Activated T-cell treated with anti-CD3 and anti-CD28 coated beads, Interleukin-2, amount 50 U/mL, for 4 hours (primary cell): Measurements from ENCODE around the gene TMEM164. TPM values are rescaled to one million over a fixed set of nuclear protein-coding genes. Genes with fewer than 3 reads are reported as not detected.

ENCODE experiments used
- ATAC-seq, 2 donors: fragments of 200-7000 bp; cut with Tn5 transposase; one replicate each; pipeline ENCODE4 v1.10.0; 2021
- DNase-seq: peaks from one replicate; pipeline ENCODE4 v3.0.0-alpha.2; 2020
- H3K27me3 Mint-ChIP-seq: one replicate; pipeline ENCODE4 v1.8.0; 2021; ENCODE audit warnings: low read depth, mixed read lengths
- H3K36me3 Mint-ChIP-seq: one replicate; pipeline ENCODE4 v1.8.0; 2022; ENCODE audit warnings: mixed read lengths; ENCODE audit not compliant: insufficient read depth
- H3K4me1 Mint-ChIP-seq: one replicate; pipeline ENCODE4 v1.8.0; 2021; ENCODE audit warnings: low read depth, mixed read lengths
- H3K4me3 Mint-ChIP-seq: one replicate; pipeline ENCODE4 v1.8.0; 2021; ENCODE audit warnings: mild to moderate bottlenecking, moderate library complexity, mixed read lengths
- H3K9me3 Mint-ChIP-seq: one replicate; pipeline ENCODE4 v1.8.0; 2021; ENCODE audit warnings: mixed read lengths
- total RNA-seq, 3 donors: library from RNA; stranded (reverse); gene quantifications; one replicate each; pipeline ENCODE4 v1.2.1, GENCODE V29; 2021

TMEM164 gene
- total RNA-seq, 3 donors from 2014 or later = 8.6 to 10.6 (median 10.5) TPM

DNA sequence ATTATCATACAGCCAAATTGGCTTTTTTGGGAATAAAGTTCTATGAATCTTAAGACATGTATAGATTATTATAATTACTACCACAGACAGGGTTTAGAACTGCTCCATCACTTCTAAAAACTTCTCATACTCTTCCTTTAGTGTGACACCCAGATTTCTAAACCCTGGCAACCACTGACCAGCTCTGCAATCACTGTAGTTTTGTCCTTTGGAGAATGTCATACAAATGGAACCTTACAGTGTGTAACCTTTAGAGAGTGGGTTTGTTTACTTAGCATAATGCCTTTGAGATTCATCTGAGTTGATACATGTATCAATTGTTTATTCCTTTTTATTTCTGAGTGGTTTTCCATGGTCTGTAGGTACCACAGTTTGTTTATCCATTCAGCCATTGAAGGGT, 95.0 kb downstream of the TMEM164 start:
- H3K9me3 Mint-ChIP-seq = no peaks in the 10 kb centered on the region
- H3K4me3 Mint-ChIP-seq = no peak overlapping the region
- DNase-seq = no peak
- no peaks in the 10 kb centered on the region for H3K4me1 Mint-ChIP-seq
- peaks cover 18% of the 10 kb centered on the region for H3K36me3 Mint-ChIP-seq
- no peak for ATAC-seq
- H3K27me3 Mint-ChIP-seq = no peaks in the 10 kb centered on the region

DNA sequence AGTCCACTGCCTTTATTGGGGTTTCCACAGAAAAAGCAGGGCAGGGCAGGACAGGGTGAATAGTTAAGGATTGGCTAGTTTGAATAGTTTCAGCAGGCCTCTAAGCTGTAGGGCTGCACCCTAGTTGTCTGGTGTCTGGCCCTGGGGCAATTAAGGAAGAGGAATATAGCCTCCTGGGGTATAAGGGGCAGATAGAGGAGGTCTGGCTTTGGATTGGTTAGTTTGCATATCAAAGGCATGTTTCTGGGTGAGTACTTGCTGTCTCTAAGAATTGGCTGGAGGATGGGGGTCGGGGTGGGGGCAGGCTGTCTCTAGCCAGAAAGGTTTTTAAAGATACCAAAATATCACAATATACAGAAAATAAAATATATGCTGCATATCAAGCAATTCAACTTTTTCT, 100.4 kb downstream of the TMEM164 start:
- Mint-ChIP-seq H3K4me3 (no peak overlapping the region), H3K9me3 (no peaks in the 10 kb centered on the region), H3K36me3 (peaks cover 6% of the 10 kb centered on the region), H3K27me3 (no peaks in the 10 kb centered on the region), H3K4me1 (no peaks in the 10 kb centered on the region)
- ATAC-seq (no peak), DNase-seq (no peak)

DNA sequence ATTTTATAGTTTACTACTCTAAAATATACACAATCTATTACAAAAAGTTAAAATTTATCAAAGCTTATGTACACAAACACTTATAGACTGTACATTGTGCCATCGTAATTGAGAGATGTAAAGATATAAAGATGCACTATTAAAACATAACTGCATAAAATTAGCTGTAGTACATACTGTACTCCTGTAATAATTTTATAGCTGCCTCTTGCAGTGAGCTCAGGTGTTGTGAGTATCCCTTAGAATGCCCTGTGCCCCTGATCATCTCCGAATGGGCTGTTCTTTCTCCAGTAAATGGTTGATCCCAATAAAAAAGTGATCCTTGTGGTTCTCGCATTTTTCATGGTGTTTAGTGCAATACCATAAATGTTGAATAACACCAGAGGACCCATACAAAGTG, 101.2 kb downstream of the TMEM164 start:
- Mint-ChIP-seq H3K9me3 (no peaks in the 10 kb centered on the region), H3K4me3 (no peak overlapping the region), H3K27me3 (no peaks in the 10 kb centered on the region), H3K4me1 (no peaks in the 10 kb centered on the region), H3K36me3 (peaks cover 6% of the 10 kb centered on the region)
- DNase-seq (no peak), ATAC-seq (no peak)

DNA sequence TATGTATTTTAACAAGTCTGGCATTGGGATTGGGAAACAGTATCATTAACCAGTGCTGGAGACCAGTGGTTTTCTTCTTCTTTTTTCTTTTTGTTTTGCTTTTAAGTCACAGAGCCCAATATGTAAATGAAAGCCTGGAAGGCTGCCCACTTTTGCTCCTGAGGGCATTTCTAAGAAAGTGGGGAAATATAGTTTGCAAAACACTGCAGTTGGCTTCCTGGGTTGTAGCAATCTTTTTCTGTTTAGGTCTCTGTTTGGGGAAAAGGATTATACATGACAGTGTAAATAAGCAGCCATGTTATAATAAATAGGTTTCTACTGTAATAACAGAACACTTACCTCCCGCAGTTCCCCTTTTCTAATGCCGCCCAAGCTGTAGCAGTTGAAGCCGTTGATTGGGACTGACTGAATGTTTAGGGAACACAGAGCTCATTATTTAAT, 105.5 kb downstream of the TMEM164 start:
- ATAC-seq (no peak), DNase-seq (no peak)
- no peaks in the 10 kb centered on the region for H3K36me3 Mint-ChIP-seq
- no peaks in the 10 kb centered on the region for H3K27me3 Mint-ChIP-seq
- H3K4me3 Mint-ChIP-seq = no peak overlapping the region
- no peaks in the 10 kb centered on the region for H3K4me1 Mint-ChIP-seq
- H3K9me3 Mint-ChIP-seq = no peaks in the 10 kb centered on the region

DNA sequence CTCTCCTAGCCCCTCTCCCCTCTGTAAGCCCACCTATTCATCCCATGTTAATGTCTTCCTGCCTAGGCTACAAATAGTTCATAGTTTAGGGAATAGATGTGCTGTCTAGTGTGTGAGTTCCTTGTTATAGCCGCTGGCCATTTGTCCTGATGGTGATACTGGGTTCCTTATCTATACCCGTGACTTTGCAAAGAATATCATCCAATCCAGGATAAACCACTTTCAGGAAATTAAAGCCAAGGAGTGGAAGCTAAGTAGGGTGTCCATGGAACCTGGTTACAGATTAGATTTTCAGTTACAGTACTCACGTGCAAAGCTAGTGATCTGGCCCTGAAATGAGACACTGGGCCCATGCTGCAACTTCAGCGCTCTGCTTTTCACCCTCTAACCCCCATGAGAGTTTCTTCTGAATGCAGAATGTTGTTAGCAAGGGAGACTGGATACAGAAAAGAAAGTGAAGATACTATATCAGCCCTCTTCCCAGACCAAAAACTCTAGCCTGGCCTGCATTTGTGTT, 111.4 kb downstream of the TMEM164 start:
- Mint-ChIP-seq H3K4me1 (no peaks in the 10 kb centered on the region), H3K27me3 (no peaks in the 10 kb centered on the region), H3K4me3 (no peak overlapping the region), H3K9me3 (no peaks in the 10 kb centered on the region), H3K36me3 (peaks cover 8% of the 10 kb centered on the region)
- ATAC-seq (no peak), DNase-seq (no peak)

DNA sequence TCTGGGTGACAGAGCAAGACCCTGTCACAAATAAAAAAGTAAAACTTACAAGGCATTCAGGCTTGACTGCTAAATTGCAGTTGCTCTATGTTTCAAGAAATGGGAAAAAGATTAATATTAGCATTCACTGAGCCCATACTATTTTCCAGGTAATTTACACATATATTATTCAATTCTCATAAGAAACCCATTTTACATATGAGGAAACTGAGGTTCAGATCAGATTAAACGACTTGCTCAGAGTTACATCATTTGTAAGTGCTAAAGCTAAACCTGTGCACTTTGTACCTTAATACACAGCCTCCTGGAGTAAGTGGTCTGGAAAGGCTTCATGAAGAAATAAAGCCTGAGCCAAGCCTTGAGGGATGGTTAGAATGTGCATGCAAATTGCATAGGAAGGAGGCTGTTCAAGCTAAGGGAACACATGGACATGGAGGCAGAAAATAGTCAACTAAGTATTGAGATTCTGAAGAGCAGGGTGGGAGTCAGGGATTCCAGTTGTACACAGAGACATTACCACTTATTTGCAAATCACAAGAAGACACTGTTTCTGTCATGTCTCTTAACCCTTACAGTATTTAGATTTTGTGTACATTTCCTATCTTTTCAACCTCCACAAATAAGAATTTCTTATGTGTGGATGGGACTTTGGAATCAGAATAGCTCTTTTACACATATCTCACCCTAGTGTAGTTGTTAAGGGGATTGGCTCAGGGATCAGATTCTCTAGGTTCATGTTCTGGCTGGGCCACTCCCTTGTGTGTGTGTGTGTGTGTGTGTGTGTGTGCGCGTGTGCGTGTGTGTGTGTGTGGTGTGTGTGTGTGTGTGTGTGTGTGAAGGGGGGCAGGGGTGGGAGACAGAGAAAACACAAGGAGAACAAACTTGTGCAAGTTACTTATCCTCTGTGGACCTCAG, 113.4 kb downstream of the TMEM164 start:
- H3K4me1 Mint-ChIP-seq = no peaks in the 10 kb centered on the region
- ATAC-seq = no peak
- H3K4me3 Mint-ChIP-seq = no peak overlapping the region
- no peaks in the 10 kb centered on the region for H3K9me3 Mint-ChIP-seq
- H3K27me3 Mint-ChIP-seq = no peaks in the 10 kb centered on the region
- DNase-seq = no peak
- H3K36me3 Mint-ChIP-seq = peaks cover 17% of the 10 kb centered on the region

DNA sequence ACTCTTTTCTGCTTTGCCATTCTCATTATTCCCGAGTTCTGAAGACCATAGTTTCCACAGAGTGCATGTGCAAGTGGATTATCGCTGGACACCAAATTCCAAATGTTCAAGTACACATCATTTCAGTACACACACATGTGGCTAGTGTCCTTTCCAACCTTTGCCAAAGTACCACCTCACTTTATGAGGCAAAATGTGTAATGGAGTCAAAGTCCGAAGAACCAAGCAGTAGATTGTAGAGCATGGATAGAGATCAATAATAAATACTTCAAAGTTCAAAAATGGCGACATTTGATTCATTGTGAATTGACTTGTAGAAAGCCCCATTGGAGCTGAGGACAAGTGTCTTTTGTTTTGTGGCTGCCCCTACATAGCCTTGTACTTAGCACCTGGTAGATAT, 115.6 kb downstream of the TMEM164 start:
- no peak for DNase-seq
- Mint-ChIP-seq H3K27me3 (no peaks in the 10 kb centered on the region), H3K9me3 (no peaks in the 10 kb centered on the region)

DNA sequence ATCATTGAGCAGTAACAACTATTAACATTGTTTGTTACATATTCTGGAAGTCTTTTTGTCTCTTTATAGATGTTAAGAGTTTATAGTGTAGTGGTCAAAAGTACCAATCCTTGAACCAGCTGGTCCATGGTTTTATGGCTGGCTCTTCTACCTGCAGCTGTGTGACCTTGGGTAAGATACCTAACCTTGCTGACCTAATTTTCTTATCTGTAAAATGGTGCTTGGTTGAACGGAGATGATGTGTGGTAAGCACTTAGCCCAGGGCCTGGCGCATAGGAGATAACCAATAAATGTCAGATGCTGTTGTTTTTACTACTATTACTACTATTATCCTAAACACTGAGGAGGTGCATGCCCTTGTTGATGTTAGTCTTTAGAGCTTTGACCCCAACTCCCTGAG, 116.6 kb downstream of the TMEM164 start:
- Mint-ChIP-seq H3K36me3 (peaks cover 14% of the 10 kb centered on the region), H3K27me3 (no peaks in the 10 kb centered on the region), H3K4me3 (no peak overlapping the region), H3K4me1 (no peaks in the 10 kb centered on the region), H3K9me3 (no peaks in the 10 kb centered on the region)
- DNase-seq = no peak
- ATAC-seq = no peak

More for the DNA sequence above, 115.6 kb downstream of the TMEM164 start:
- no peak overlapping the region for H3K4me3 Mint-ChIP-seq
- no peak for ATAC-seq
- no peaks in the 10 kb centered on the region for H3K4me1 Mint-ChIP-seq
- H3K36me3 Mint-ChIP-seq = peaks cover 19% of the 10 kb centered on the region

DNA sequence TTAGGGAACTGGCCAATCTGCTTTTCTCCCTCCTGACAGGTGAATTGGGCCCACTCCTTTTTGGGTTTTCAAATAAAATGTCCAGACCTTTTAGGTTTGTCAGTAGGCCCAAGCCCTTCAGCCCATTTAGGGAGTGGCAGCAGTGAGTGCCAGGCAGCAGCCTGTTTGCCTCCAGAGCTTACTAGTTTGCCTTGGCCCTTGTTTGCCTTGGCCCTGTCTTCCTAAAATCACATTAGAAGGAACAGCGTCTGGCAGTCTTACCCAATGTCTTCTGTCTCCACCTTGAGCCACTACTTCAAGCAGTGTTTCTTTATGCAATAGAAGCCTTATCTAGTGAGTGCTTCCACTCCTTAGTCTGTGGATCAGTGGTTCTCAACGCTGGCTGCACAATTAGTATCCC, 117.1 kb downstream of the TMEM164 start:
- no peaks in the 10 kb centered on the region for H3K9me3 Mint-ChIP-seq
- peaks cover 14% of the 10 kb centered on the region for H3K36me3 Mint-ChIP-seq
- no peak for ATAC-seq
- no peak overlapping the region for H3K4me3 Mint-ChIP-seq
- H3K4me1 Mint-ChIP-seq = no peaks in the 10 kb centered on the region
- DNase-seq = no peak
- H3K27me3 Mint-ChIP-seq = no peaks in the 10 kb centered on the region

DNA sequence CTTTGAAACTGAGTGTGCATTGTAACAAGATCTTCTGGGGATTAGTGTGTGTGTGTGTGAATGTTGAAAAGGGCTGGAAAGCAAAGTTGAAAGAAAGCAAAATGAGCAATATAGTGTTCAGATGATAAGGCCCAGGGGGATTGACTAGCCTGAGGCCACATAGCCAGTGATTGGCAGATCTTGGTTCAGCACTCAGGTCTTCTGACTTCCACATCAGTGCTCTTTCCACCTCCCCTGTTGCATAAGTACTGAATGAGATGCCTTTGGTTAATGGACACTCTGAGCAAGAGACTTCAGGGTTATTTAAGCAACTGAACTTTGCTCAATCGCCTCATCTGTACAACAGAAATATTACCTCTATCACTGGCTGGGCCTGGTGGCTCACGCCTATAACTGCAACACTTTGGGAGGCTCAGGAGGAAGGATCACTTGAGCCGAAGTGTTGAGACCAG, 120.4 kb downstream of the TMEM164 start:
- no peaks in the 10 kb centered on the region for H3K9me3 Mint-ChIP-seq
- H3K36me3 Mint-ChIP-seq = peaks cover 13% of the 10 kb centered on the region
- no peaks in the 10 kb centered on the region for H3K27me3 Mint-ChIP-seq
- H3K4me1 Mint-ChIP-seq = no peaks in the 10 kb centered on the region
- ATAC-seq = no peak
- no peak overlapping the region for H3K4me3 Mint-ChIP-seq
- DNase-seq = no peak

DNA sequence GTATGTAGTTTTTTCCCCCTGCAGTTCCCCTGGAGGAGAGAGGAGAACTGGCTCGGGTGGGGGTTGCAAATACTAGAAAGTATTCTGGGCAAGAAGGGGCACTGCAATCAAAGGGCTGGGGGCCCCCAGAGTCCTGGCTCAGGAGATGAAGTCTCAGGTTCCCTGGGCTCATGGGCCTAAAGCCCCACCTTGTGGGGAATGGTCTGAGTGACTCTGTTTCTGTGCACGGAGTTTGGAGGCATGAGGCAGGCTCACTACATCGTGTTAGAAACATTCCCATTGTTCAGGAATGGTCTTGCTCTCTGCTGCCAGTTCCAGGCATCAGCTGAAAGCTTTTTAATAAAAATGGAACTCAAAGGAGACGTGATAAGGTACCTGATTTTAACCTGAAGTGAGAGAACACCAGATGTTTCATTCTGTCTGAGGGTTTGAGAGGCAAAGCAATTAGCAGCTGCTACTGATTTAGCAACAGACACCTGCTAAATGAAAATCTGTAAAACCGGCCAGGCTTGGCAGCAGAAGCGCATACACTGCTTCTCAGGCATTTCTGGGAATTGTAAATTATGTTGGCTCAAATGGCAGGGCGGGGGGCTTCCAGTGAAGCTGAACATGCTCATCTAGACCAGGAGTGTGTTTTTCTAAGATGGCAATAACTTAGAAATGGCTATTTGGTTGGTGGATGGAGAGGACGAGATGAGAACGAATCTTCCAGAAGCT, 122.7 kb downstream of the TMEM164 start:
- no peak for DNase-seq
- Mint-ChIP-seq H3K9me3 (no peaks in the 10 kb centered on the region), H3K27me3 (no peaks in the 10 kb centered on the region), H3K4me3 (no peak overlapping the region), H3K36me3 (peaks cover 5% of the 10 kb centered on the region), H3K4me1 (no peaks in the 10 kb centered on the region)
- no peak for ATAC-seq

DNA sequence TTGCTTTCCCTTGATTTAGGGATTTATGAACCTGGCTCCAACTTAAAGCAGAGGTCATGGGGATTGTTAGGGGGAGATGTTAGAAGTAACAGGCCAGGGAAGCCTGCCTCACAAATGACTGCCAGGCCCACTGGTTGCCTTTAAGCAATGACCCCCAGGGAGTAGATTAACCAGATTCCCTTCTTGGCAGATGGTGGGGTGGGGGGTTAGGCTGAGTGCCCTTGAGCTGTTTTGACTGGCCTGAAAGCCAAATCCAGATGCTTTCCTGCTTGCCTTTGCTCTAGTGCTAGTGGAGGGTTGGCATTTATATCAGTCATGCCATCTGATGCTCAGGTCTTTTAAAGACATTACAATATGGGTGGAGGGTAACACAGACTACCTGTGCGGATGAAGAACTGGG, 128.1 kb downstream of the TMEM164 start:
- Mint-ChIP-seq H3K4me3 (no peak overlapping the region), H3K4me1 (no peaks in the 10 kb centered on the region), H3K9me3 (no peaks in the 10 kb centered on the region), H3K27me3 (no peaks in the 10 kb centered on the region), H3K36me3 (peaks cover 4% of the 10 kb centered on the region)
- ATAC-seq = no peak
- DNase-seq = no peak

DNA sequence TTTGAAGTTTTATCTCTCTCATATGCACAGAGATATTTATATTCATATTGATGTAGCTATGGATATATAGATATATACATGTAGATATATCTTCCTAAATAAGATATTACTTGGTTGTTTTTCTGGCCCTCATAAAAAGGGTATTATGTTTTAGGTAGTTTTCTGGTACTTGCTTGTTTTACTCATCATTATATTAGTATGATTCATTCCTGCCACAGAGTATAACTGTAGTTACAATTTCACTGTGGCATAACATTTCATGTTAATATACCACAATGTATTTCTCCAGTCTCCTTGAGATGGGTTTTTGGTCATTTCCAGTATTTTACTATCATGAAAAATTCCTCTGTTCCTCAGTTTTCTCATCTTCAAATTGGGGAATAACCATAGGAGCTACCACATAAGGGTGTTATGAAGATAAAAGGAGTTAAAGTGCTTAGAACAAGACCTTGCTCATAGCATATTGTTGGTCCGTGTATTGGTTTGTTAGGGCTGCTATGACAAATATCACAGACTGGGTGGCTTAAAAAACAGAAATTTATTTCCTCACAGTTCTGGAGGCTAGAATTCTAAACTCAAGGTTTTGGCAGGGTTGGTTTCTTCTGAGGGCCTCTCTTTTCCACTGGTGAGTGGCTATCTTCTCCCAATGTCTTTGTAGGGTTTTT, 129.7 kb downstream of the TMEM164 start:
- H3K27me3 Mint-ChIP-seq = no peaks in the 10 kb centered on the region
- H3K4me3 Mint-ChIP-seq = no peak overlapping the region
- DNase-seq (no peak), ATAC-seq (peak in 1 of 2 donors; percentile 54)
- H3K4me1 Mint-ChIP-seq = no peaks in the 10 kb centered on the region
- H3K9me3 Mint-ChIP-seq = no peaks in the 10 kb centered on the region
- peaks cover 4% of the 10 kb centered on the region for H3K36me3 Mint-ChIP-seq

DNA sequence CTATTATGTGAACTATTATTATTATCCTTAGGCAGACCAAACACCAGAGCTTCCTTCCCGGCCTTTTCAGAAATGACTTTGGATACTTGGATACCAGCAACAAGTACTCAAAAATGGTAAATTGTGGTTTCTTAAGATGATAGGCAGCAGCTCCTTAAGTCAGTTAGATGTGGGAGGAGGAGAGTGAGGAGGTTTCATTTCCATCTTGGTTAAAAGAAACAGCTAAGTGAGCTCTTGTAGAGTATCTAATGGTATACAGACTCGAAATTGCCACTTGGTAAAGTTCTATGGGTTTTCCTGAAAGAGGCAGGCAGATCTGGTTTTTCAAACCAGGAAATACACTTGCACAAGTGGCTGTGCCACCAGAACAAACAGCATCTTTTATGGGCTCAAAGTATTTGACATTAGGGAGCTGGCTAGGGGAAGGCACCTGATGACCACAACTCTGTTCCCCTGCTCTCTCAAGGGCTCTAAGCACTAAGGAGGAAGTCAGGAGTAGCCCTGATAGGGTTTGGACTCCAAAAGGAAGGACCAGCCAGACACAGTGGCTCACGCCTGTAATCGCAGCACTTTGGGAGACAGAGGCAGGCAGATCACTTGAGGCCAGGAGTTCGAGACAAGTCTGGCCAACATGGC, 130.9 kb downstream of the TMEM164 start:
- no peaks in the 10 kb centered on the region for H3K4me1 Mint-ChIP-seq
- ATAC-seq (no peak), DNase-seq (no peak)
- no peaks in the 10 kb centered on the region for H3K9me3 Mint-ChIP-seq
- H3K4me3 Mint-ChIP-seq = no peak overlapping the region
- H3K27me3 Mint-ChIP-seq = no peaks in the 10 kb centered on the region
- peaks cover 4% of the 10 kb centered on the region for H3K36me3 Mint-ChIP-seq
